ENCODE data around the gene SMYD3. TPM values are rescaled to one million over a fixed set of nuclear protein-coding genes. Genes with fewer than 3 reads are reported as not detected.

Gene SMYD3
- total RNA-seq, 4 donors from 2014 or later: 7.6 to 26.3 (median 13.4) TPM

- ATAC-seq (ENCODE audit: low FRiP score): no peak
- DNase-seq (ENCODE audit: low spot score): no peak
- TF ChIP-seq CTCF (IDR thresholded peaks at IDR 0.05): no peak
These were observed 630.5 kb downstream of the SMYD3 start for GRCh38 chr1:245876586-245876985.

GRCh38 chr1:245875581-245876261, 631.4 kb downstream of the SMYD3 start:
- TF ChIP-seq CTCF (IDR thresholded peaks at IDR 0.05): no peak
- ATAC-seq (ENCODE audit: low FRiP score) (no peak), DNase-seq (ENCODE audit: low spot score) (no peak)

- TF ChIP-seq CTCF (IDR thresholded peaks at IDR 0.05): no peak
- peak; percentile 89 for ATAC-seq (ENCODE audit: low FRiP score)
- peak; percentile 62 for DNase-seq (ENCODE audit: low spot score)
These were observed 632.0 kb downstream of the SMYD3 start for GRCh38 chr1:245874942-245875580.

- DNase-seq (ENCODE audit: low spot score) (no peak), ATAC-seq (ENCODE audit: low FRiP score) (no peak)
- TF ChIP-seq CTCF (IDR thresholded peaks at IDR 0.05): no peak
These were observed 633.0 kb downstream of the SMYD3 start for GRCh38 chr1:245873883-245874671.

GRCh38 chr1:245873068-245873467, 634.0 kb downstream of the SMYD3 start:
- no peak for DNase-seq (ENCODE audit: low spot score)
- no peak for TF ChIP-seq CTCF (IDR thresholded peaks at IDR 0.05)

GRCh38 chr1:245872475-245872874, 634.6 kb downstream of the SMYD3 start:
- no peak for ATAC-seq (ENCODE audit: low FRiP score)
- DNase-seq (ENCODE audit: low spot score): no peak
- no peak for TF ChIP-seq CTCF (IDR thresholded peaks at IDR 0.05)

More at GRCh38 chr1:245873068-245873467, 634.0 kb downstream of the SMYD3 start:
- ATAC-seq (ENCODE audit: low FRiP score): no peak

Data from omental fat pad (tissue), 4 donors.